Keratinocyte (primary cell): ENCODE results near the gene CEBPE. TPM values are rescaled to one million over a fixed set of nuclear protein-coding genes. Genes with fewer than 3 reads are reported as not detected.

ENCODE experiments used
- DNase-seq: peaks from one replicate; pipeline ENCODE4 v3.0.0-alpha.2; 2011; ENCODE audit warnings: low read depth, missing footprints, low spot score
- FAIRE-seq: peaks from 2 replicates; lab custom pipeline; 2011; peaks lifted over from hg19 to GRCh38; lab: Jason Lieb, UNC
- H2AFZ ChIP-seq: 2 replicates; pipeline ENCODE4 v1.6.0; 2012; ENCODE audit warnings: low read length, control low read depth, inconsistent platforms; ENCODE audit not compliant: control insufficient read depth
- H3K27ac ChIP-seq: 2 replicates; pipeline ENCODE4 v1.5.1; 2011; ENCODE audit warnings: low read length; ENCODE audit not compliant: control insufficient read depth, insufficient read depth
- H3K27me3 ChIP-seq: 3 replicates; pipeline ENCODE4 v1.6.0; 2011; ENCODE audit warnings: low read length; ENCODE audit not compliant: control insufficient read depth, insufficient read depth; ENCODE audit errors: extremely low read depth
- H3K36me3 ChIP-seq, 2 experiments: 2 replicates in 1 of 2; 3 replicates in 1 of 2; pipeline ENCODE4 v1.5.1; 2011; ENCODE audit warnings: low read length in 2 of 2, mild to moderate bottlenecking in 1 of 2; ENCODE audit not compliant: control insufficient read depth in 2 of 2, insufficient read depth in 2 of 2; ENCODE audit errors: extremely low read depth in 1 of 2
- H3K4me1 ChIP-seq: 3 replicates; pipeline ENCODE4 v1.5.1; 2011; ENCODE audit warnings: low read length; ENCODE audit not compliant: control insufficient read depth, insufficient read depth; ENCODE audit errors: extremely low read depth
- H3K4me2 ChIP-seq: 3 replicates; pipeline ENCODE4 v1.6.0; 2011; ENCODE audit warnings: low read depth, low read length; ENCODE audit not compliant: control insufficient read depth, insufficient read depth; ENCODE audit errors: extremely low read depth
- H3K4me3 ChIP-seq, 3 experiments: fragments of 200-600 bp in 1 of 3; sonication (generic) in 1 of 3; 2 replicates in 2 of 3; 3 replicates in 1 of 3; pipeline ENCODE4 v1.5.1; 2011 to 2016; ENCODE audit warnings: low read length in 3 of 3, mild to moderate bottlenecking in 3 of 3, control low read depth in 2 of 3, inconsistent platforms in 1 of 3, low read depth in 1 of 3, mixed read lengths in 1 of 3, mixed run types in 1 of 3, moderate library complexity in 1 of 3; ENCODE audit not compliant: control insufficient read depth in 2 of 3, insufficient read depth in 2 of 3; ENCODE audit errors: extremely low read depth in 1 of 3
- H3K79me2 ChIP-seq: 2 replicates; pipeline ENCODE4 v1.6.0; 2012; ENCODE audit warnings: low read length; ENCODE audit not compliant: control insufficient read depth, insufficient read depth
- H3K9ac ChIP-seq: 3 replicates; pipeline ENCODE4 v1.6.0; 2011; ENCODE audit warnings: low read length; ENCODE audit not compliant: control insufficient read depth, insufficient read depth; ENCODE audit errors: extremely low read depth
- H3K9me1 ChIP-seq: 3 replicates; pipeline ENCODE4 v1.6.0; 2011; ENCODE audit warnings: low read length; ENCODE audit not compliant: control insufficient read depth, insufficient read depth; ENCODE audit errors: extremely low read depth
- H3K9me3 ChIP-seq: 2 replicates; pipeline ENCODE4 v1.5.1; 2012; ENCODE audit warnings: low read depth, low read length; ENCODE audit not compliant: control insufficient read depth
- H4K20me1 ChIP-seq: 3 replicates; pipeline ENCODE4 v1.6.0; 2011; ENCODE audit warnings: low read length; ENCODE audit not compliant: control insufficient read depth, insufficient read depth; ENCODE audit errors: extremely low read depth
- CTCF ChIP-seq, 3 experiments: IDR thresholded peaks in 1 of 3; conservative IDR thresholded peaks in 1 of 3; optimal IDR thresholded peaks in 1 of 3; 2 replicates in 2 of 3; 3 replicates in 1 of 3; pipeline versions ENCODE3 to v1.5.1; 2011; ENCODE audit warnings: low read length in 3 of 3, mild to moderate bottlenecking in 3 of 3, moderate library complexity in 2 of 3, control low read depth in 1 of 3, inconsistent platforms in 1 of 3; ENCODE audit not compliant: insufficient read depth in 2 of 3; ENCODE audit errors: extremely low read depth in 1 of 3
- EZH2 ChIP-seq: IDR thresholded peaks from one replicate; pipeline ENCODE4 v1.6.1; 2012; ENCODE audit warnings: inconsistent platforms, mild to moderate bottlenecking, low read length, moderate library complexity
- dilution Hi-C: fragments of 300-500 bp; cut with MboI; formaldehyde crosslinking; loops from one replicate; pipeline ENCODE4 v1.7.0; 2020; ENCODE audit warnings: low sequenced_read_pairs; ENCODE audit not compliant: extremely low pct_ligation_motif_present
- polyA plus RNA-seq, 5 experiments: library from polyadenylated mRNA; depleted of rRNA in 3 of 5; stranded (reverse) in 3 of 5; stranded (forward) in 1 of 5; unstranded in 1 of 5; fragments of >200 nt; gene quantifications; 1 replicate in 1 of 5; 2 replicates in 3 of 5; 3 replicates in 1 of 5; pipeline versions ENCODE4 v1.2.1 to v1.2.3, GENCODE V29; 2011 to 2012; ENCODE audit warnings: missing spikeins in 2 of 5, low read depth in 1 of 5, low replicate concordance in 1 of 5

CEBPE gene
- polyA plus RNA-seq, 1 donor (not counting 4 experiments of a cell fraction or from before 2014, with no cell fraction given), result not detected

GRCh38 chr14:23099212-23099861, 19.7 kb downstream of the CEBPE start:
- Histone ChIP-seq H3K4me2 (no peak overlapping the region), H3K27ac (no peak overlapping the region), H3K9me1 (peaks cover 4% of the 10 kb centered on the region), H3K4me3 (no peak overlapping the region), H3K27me3 (no peaks in the 10 kb centered on the region), H3K4me1 (peaks cover 12% of the 10 kb centered on the region), H3K79me2 (peaks cover 46% of the 10 kb centered on the region), H4K20me1 (peaks cover 11% of the 10 kb centered on the region), H3K36me3 (peaks cover 5 to 17% of the 10 kb centered on the region in 2 experiments), H2AFZ (no peak overlapping the region), H3K9me3 (no peaks in the 10 kb centered on the region), H3K9ac (no peak overlapping the region)
- FAIRE-seq (no peak), DNase-seq (no peak)
- dilution Hi-C loops, result no loop called here
- no peak for TF ChIP-seq CTCF (optimal IDR thresholded peaks at IDR 0.05 in 1 of 3, IDR thresholded peaks at IDR 0.05 in 1 of 3, conservative IDR thresholded peaks at IDR 0.05 in 1 of 3; ENCODE audit: extremely low read depth in 1 of 3, insufficient read depth in 2 of 3, low read length in 3 of 3)
- TF ChIP-seq EZH2, result no peak

GRCh38 chr14:23097786-23098185, 21.3 kb downstream of the CEBPE start:
- no peaks in the 10 kb centered on the region for H3K27me3 ChIP-seq
- peaks cover 17% of the 10 kb centered on the region for H4K20me1 ChIP-seq
- dilution Hi-C loops, result no loop called here
- peak overlapping the region; percentile 87 for H3K4me2 ChIP-seq
- peaks cover 6 to 22% of the 10 kb centered on the region in 2 experiments for H3K36me3 ChIP-seq
- H3K9me1 ChIP-seq, result peaks cover 4% of the 10 kb centered on the region
- no peak overlapping the region for H3K27ac ChIP-seq
- FAIRE-seq (no peak), DNase-seq (no peak)
- no peak overlapping the region for H2AFZ ChIP-seq
- TF ChIP-seq CTCF (optimal IDR thresholded peaks at IDR 0.05 in 1 of 3, IDR thresholded peaks at IDR 0.05 in 1 of 3, conservative IDR thresholded peaks at IDR 0.05 in 1 of 3; ENCODE audit: extremely low read depth in 1 of 3, insufficient read depth in 2 of 3, low read length in 3 of 3) (no peak), EZH2 (no peak)
- peaks cover 62% of the 10 kb centered on the region for H3K79me2 ChIP-seq
- H3K4me3 ChIP-seq, result no peak overlapping the region
- H3K9me3 ChIP-seq, result no peaks in the 10 kb centered on the region
- H3K9ac ChIP-seq, result no peak overlapping the region
- H3K4me1 ChIP-seq, result peaks cover 21% of the 10 kb centered on the region
